PC-9 (cell line): ENCODE data around the gene F8A1.

Source experiments
- EZH2 ChIP-seq: fragments of 200-600 bp; sonication (generic); IDR thresholded peaks from 2 replicates; pipeline ENCODE4 v1.8.0; 2017; ENCODE audit warnings: antibody characterized with exemption, low read depth
- TF ChIP-seq, protein P1 (sequence below): fragments of 200-600 bp; sonication (generic); conservative IDR thresholded peaks from 2 replicates; pipeline ENCODE4 v1.6.1; 2017; ENCODE audit warnings: mixed run types, antibody characterized with exemption, mild to moderate bottlenecking, moderate library complexity

DNA sequence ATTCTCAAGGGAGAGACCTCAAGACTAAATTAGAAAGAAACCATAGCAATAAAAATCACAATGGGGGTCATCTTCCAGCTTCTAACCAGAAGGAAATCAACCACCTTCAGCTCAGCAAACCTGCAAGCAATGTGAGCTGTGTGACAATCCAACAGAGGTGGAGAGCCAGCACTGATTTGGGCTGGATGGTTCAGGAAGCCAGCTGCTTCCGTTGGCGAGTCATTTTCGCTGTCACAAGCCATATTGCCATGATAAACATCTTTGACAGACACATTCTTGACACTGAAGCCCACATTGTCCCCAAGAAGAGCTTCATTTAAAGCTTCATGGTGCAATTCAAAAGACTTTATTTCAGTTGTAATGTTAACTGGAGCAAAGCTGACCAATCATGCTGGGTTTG, 22.7 kb downstream of the F8A1 start:
- TF ChIP-seq, protein P1, sequence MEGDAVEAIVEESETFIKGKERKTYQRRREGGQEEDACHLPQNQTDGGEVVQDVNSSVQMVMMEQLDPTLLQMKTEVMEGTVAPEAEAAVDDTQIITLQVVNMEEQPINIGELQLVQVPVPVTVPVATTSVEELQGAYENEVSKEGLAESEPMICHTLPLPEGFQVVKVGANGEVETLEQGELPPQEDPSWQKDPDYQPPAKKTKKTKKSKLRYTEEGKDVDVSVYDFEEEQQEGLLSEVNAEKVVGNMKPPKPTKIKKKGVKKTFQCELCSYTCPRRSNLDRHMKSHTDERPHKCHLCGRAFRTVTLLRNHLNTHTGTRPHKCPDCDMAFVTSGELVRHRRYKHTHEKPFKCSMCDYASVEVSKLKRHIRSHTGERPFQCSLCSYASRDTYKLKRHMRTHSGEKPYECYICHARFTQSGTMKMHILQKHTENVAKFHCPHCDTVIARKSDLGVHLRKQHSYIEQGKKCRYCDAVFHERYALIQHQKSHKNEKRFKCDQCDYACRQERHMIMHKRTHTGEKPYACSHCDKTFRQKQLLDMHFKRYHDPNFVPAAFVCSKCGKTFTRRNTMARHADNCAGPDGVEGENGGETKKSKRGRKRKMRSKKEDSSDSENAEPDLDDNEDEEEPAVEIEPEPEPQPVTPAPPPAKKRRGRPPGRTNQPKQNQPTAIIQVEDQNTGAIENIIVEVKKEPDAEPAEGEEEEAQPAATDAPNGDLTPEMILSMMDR: no peak
- TF ChIP-seq EZH2: no peak
